ENCODE results near the gene HDAC10. TPM values are rescaled to one million over a fixed set of nuclear protein-coding genes. Genes with fewer than 3 reads are reported as not detected.
A peak's percentile ranks its signal among the peaks of the same experiment; 100 is the strongest.

Gene HDAC10
- total RNA-seq, 1 experiment from 2014 or later = 5.1 TPM

DNA sequence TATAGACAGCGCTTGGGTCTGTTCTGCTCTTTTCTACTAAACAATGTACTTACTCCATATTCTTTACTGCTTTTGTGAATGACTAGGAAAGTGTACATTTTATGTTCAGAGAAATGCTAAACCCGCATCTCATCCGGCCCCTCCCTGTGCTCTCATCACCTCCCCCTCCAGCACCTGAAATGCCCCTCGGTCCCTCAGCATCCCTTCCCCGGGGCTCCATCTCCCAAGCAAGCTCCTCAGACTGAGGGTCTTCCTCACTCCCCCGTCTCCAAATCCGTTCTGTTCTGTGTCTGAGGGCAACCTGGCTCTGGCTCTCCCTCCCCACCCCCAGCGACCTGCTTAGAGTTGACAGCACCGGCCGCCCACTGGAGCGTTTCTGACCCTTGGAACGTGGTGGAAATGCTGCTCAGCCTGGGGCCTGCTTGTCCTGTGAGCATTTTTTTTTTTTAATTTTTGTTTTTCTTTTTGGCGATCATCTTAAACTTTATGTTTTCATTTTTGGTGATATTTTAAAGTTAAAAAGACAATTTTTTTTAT lies 48.9 kb downstream of the HDAC10 start:
- no peak for DNase-seq (ENCODE audit: low read depth)

DNA sequence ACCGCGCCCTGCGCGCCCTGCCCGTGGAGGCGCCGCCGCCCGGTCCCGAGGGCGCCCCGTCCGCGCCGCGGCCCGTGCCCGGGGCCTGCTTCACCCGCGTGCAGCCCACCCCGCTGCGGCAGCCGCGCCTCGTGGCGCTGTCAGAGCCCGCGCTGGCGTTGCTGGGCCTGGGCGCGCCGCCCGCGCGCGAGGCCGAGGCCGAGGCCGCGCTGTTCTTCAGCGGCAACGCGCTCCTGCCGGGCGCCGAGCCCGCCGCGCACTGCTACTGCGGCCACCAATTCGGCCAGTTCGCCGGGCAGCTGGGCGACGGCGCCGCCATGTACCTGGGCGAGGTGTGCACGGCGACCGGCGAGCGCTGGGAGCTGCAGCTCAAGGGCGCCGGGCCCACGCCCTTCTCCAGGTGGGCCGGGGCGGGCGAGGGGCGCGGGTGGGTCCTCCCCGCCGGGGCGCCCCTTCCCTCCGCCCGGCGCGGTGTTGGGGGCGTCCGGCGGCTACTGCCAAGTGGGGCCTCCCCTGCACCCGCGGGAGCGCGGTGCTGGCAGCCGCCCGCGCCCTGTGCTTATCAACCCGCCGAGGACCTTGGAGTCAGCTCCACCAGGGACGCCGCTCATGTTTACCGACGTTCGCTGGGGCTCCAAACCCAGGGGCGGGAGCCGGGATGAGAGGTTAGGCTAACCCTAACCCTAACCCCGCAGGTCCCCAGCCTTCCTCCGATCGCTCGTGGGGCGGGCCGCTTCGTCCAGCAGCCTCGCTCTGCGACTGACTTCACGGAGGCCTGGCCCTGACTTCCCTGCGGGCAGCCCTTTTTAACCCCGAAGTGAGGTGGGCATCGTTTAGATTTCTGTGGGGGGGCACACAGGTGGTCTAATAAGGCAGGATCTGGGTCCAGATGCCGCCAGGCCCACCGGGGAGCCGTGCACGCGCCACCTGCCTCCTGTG lies 49.6 kb downstream of the HDAC10 start:
- DNase-seq (ENCODE audit: low read depth) = no peak

DNA sequence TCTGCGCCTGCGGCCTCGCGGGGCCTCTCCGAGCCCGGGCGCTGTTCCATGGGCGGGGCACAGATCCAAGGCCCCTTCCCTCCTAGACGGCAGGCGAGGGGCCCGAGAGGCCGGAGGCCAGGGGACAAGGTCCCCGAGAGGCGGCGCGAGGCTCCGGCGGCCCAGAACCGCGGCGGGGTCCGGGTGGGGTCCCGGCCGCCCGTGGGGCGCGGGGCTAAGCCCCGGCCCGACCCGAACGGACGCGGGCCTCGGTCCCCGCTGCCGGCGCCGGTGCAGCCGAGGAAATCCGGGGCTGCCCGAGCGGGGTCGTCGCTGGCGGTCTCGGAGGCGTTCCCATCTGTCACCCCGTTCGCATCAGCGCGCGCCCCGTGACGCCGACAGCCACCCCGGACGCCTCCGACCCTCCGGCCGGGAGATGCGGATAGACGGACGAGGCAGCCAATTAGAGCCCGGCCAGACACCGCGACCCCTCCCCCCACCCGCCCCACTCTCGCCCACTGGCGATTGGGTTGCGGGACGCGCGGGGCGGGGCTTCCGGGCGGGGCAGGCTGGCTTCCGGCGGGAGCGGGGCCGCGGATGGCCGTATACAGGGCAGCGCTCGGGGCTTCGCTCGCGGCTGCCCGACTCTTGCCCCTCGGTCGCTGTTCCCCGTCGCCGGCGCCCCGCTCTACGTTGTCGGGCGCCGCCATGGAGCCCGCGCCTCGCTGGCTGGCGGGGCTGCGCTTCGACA lies 50.4 kb downstream of the HDAC10 start, which contains the start of gene SELENOO:
Gene SELENOO (plus strand): TSS at position 551 of the 730 bp plus-strand sequence. CDS start 26 bp downstream, at position 577.
- peak; percentile 89 for DNase-seq (ENCODE audit: low read depth)

DNA sequence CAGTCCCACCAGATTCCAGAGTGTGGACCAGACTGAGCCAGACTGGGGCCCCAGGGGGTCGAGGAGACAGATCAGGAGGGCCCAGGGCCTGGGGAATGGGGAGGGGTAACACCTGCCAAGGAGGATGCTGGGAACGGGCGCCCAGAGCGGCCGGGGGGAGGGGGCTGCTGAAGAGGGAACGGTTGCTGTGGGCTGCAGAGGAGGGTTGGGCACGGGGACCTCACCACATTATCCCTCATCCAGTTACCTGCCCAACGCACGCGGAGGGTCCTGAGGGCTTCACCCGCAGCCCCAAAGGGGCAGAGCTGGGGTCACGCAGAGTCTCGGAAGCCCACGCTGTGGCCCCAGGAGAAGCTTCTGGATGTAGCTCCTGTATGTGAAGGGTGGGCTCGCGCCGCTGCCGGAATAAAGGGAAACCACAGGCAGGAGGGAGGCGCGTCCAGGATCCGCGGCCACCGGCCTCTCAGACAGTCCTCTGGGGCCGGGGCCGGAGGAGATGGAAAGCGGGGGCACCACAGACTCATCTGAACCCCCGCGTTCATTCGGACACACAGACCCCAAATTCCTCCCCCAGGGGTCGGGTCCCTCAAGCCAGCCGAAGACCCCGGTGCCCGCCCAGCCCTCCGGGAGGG lies 51.1 kb downstream of the HDAC10 start:
- no peak for DNase-seq (ENCODE audit: low read depth)

DNA sequence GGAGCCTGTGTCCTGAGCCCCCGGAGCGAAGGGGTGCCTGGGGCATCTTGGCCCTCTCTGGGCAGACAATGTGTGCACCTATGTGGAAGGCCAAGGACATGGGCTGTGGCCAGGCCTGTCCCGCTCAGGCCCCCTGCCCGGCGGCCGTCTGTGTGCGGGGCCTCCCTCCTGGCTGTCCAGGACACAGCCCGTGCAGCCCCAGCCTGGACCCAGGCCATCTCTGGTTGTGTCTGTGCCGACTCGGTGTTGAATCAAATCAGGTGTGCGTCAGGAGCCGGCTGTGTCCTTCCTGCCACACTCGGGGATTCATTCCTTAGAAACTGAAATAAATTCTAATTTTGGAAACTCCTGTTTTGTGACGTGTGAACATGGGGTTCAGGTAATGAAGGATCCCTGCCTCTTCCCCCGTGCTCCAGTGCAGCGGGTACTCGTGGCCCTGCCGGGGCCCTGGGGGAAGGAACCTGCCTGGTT lies 51.8 kb downstream of the HDAC10 start:
- DNase-seq (ENCODE audit: low read depth) = no peak

DNA sequence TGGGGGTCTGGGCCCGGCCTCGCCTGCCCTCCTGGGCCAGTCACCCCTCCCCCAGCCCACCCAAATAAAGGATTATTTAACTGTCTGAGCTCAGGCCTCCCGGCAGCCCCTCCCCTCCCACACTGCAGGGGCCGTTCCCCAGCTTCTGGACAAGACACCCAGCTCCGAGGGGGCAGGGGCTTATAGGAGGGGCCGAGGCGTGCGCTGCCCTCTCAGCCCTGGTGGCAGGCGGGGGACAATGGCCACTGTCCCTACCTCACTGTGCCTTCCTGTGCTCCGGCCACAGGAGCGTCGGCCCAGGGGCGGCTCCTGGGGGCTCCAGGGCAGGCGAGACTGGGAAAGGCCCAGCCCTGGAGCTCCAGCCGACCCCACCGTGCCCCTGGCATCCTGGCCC lies 52.4 kb downstream of the HDAC10 start:
- no peak for DNase-seq (ENCODE audit: low read depth)

DNA sequence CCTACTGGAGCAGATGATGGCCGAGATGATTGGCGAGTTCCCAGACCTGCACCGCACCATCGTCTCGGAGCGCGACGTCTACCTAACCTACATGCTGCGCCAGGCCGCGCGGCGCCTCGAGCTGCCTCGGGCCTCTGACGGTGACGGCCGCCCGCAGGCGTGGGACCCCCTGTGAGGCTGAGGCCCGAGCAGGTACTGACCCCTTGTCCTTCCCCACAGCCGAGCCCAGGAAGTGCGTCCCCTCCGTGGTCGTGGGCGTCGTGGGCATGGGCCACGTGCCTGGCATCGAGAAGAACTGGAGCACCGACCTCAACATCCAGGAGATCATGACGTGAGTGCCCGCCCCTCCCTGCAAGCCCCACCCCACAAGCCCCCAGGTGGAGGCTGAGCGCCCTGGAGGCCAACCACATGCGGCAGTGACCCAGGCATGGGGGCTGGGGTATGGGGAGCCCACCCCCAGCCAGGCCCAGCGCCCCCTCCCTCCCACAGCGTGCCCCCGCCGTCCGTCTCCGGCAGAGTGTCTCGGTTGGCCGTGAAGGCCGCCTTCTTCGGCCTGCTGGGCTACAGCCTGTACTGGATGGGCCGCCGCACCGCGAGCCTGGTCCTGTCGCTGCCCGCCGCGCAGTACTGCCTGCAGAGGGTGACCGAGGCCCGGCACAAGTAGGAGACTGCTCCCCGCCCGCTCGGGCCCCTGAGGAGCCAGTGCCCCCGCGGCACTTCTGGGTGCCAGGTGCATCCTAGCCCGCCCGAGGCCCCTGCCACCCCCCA lies 53.0 kb downstream of the HDAC10 start:
- DNase-seq (ENCODE audit: low read depth) = no peak

DNA sequence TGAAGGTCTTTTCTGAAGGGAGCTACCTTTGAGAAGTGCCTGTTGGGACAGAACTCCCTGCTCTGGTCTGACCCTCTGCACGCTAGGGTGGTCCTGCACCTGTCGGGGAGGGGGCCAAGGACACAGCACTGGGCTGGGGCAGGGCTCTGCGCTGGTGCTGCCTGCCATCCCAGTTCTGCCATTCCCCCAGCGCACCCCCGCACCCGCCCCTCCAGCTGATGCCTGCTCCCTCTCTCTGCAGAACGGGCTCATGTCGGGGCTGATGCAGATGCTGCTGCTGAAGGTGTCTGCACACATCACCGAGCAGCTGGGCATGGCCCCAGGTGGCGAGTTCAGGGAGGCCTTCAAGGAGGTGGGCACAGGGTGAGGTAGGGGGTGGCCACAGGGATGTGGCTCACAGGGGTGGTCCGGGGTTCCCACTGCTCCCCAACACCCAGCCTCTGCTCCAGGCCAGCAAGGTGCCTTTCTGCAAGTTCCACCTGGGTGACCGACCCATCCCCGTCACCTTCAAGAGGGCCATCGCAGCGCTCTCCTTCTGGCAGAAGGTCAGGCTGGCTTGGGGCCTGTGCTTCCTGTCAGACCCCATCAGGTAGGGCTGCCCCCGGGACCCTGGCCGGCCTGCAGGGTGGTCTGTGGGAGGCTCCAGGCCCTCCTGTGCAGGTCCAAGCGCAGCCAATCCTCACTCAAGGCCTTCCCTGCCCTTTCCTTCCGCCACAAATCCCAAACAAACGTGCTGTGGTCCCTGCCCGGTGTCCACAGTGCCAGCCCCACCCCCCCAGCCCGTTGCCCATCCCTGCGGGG lies 53.9 kb downstream of the HDAC10 start:
- no peak for DNase-seq (ENCODE audit: low read depth)

DNA sequence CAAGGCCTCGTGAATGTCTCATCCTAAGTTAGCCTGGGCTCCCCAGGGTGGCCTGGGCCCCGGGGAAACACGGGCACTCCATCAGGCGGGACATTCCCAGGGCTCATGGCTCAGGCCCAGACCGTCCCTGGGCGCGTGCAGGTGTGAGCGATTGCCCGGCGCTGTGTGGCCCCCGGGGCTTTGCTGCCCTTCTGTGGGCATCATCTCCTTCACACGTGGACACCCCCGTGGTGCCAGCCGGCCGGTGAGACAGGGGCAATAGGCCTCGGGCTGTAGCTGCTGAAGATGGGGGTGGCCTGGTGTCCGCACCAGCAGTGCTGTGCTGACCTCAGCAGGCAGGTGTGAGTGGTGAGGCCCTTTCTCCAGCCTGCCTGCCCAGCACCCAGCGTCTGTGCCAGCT lies 54.8 kb downstream of the HDAC10 start:
- no peak for DNase-seq (ENCODE audit: low read depth)

Other genes with a start within 250 kb of the HDAC10 start
- not detected in 2 replicates for gene IL17REL, start 238.5 kb downstream of the HDAC10 start, total RNA-seq (2014; rRNA removed; shearing (Covaris generic))
- gene TTLL8, start 193.0 kb downstream of the HDAC10 start, total RNA-seq (2014; rRNA removed; shearing (Covaris generic)) = not detected in 2 replicates
- gene MLC1, start 165.8 kb downstream of the HDAC10 start, total RNA-seq (2014; rRNA removed; shearing (Covaris generic)) = not detected in 2 replicates
- 0.11 TPM in 1 of 2 replicates, not detected in the other for gene MOV10L1, start 161.3 kb downstream of the HDAC10 start, total RNA-seq (2014; rRNA removed; shearing (Covaris generic))
- gene PANX2, start 80.5 kb downstream of the HDAC10 start, total RNA-seq (2014; rRNA removed; shearing (Covaris generic)) = 0.48 and 1.5 TPM in 2 replicates
- 21.8 and 26.3 TPM in 2 replicates for gene TRABD, start 65.4 kb downstream of the HDAC10 start, total RNA-seq (2014; rRNA removed; shearing (Covaris generic))
- 19.1 and 20.5 TPM in 2 replicates for gene SELENOO, start 50.3 kb downstream of the HDAC10 start, total RNA-seq (2014; rRNA removed; shearing (Covaris generic))
- 9.0 and 17.3 TPM in 2 replicates for gene TUBGCP6, start 6.2 kb downstream of the HDAC10 start, total RNA-seq (2014; rRNA removed; shearing (Covaris generic))
- gene MAPK12, start 10.4 kb upstream of the HDAC10 start, total RNA-seq (2014; rRNA removed; shearing (Covaris generic)) = 14.6 and 16.9 TPM in 2 replicates
- gene MAPK11, start 19.1 kb upstream of the HDAC10 start, total RNA-seq (2014; rRNA removed; shearing (Covaris generic)) = 1.3 and 4.8 TPM in 2 replicates
- 35.8 and 42.4 TPM in 2 replicates for gene PLXNB2, start 56.4 kb upstream of the HDAC10 start, total RNA-seq (2014; rRNA removed; shearing (Covaris generic))
- 0.09 and 1.3 TPM in 2 replicates for gene DENND6B, start 75.7 kb upstream of the HDAC10 start, total RNA-seq (2014; rRNA removed; shearing (Covaris generic))
- gene PPP6R2, start 92.1 kb upstream of the HDAC10 start, total RNA-seq (2014; rRNA removed; shearing (Covaris generic)) = 29.3 and 39.1 TPM in 2 replicates
- 40.5 and 47.0 TPM in 2 replicates for gene SBF1, start 223.8 kb upstream of the HDAC10 start, total RNA-seq (2014; rRNA removed; shearing (Covaris generic))
- gene ADM2, start 230.3 kb upstream of the HDAC10 start, total RNA-seq (2014; rRNA removed; shearing (Covaris generic)) = 0.03 and 0.23 TPM in 2 replicates
- gene MIOX, start 235.6 kb upstream of the HDAC10 start, total RNA-seq (2014; rRNA removed; shearing (Covaris generic)) = not detected in 2 replicates